ENCODE results near the gene CD8A. TPM values are rescaled to one million over a fixed set of nuclear protein-coding genes. Genes with fewer than 3 reads are reported as not detected.
A peak's percentile ranks its signal among the peaks of the same experiment; 100 is the strongest.

The CD8A gene
- polyA plus RNA-seq, 1 donor from 2014 or later = 1.4 TPM

- Mint-ChIP-seq H3K4me1 (peaks cover 0 to 1% (median 0%) of the 10 kb centered on the region in 3 donors), H3K4me3 (peak overlapping the region in 1 of 4 donors; percentile 63)
Measured at GRCh38 chr2:86821842-86822241, 31.1 kb upstream of the CD8A start.

GRCh38 chr2:86821306-86821705, 30.6 kb upstream of the CD8A start:
- H3K27ac Mint-ChIP-seq = no peak overlapping the region

More at GRCh38 chr2:86821842-86822241, 31.1 kb upstream of the CD8A start:
- H3K9me3 Mint-ChIP-seq = peaks cover 3 to 6% (median 5%) of the 10 kb centered on the region in 3 donors
- peaks cover 7% of the 10 kb centered on the region for H3K27me3 Mint-ChIP-seq
- no peak overlapping the region for H3K27ac Mint-ChIP-seq
- H3K36me3 Mint-ChIP-seq = peaks cover 5% of the 10 kb centered on the region

DNA sequence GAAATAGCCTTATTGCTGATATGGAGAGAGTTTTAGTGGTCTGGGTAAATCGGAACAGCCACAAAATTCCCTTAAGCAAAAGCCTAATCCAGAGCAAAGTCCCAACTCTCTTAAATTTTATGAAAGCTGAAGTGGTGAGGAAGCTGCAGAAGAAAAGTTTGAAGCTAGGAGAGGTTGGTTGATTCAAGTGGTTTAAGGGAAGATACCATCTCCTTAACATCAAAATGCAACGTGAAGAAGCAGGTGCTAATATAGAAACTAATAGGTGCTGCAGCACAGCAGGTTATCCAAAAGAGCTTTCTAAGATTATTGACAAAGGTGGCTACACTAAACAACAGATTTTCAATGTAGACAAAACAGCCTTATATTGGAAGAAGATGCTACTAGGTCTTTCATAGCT, 28.2 kb upstream of the CD8A start:
- Mint-ChIP-seq H3K4me3 (no peak overlapping the region), H3K9me3 (peaks cover 3 to 6% (median 5%) of the 10 kb centered on the region in 3 donors), H3K36me3 (peaks cover 9% of the 10 kb centered on the region), H3K4me1 (no peaks in the 10 kb centered on the region), H3K27ac (no peak overlapping the region), H3K27me3 (peaks cover 3% of the 10 kb centered on the region)

More at GRCh38 chr2:86821306-86821705, 30.6 kb upstream of the CD8A start:
- H3K9me3 Mint-ChIP-seq = peaks cover 3 to 6% (median 5%) of the 10 kb centered on the region in 3 donors
- H3K4me1 Mint-ChIP-seq = no peaks in the 10 kb centered on the region
- H3K36me3 Mint-ChIP-seq = peaks cover 5% of the 10 kb centered on the region
- H3K4me3 Mint-ChIP-seq = no peak overlapping the region
- H3K27me3 Mint-ChIP-seq = peaks cover 8% of the 10 kb centered on the region

DNA sequence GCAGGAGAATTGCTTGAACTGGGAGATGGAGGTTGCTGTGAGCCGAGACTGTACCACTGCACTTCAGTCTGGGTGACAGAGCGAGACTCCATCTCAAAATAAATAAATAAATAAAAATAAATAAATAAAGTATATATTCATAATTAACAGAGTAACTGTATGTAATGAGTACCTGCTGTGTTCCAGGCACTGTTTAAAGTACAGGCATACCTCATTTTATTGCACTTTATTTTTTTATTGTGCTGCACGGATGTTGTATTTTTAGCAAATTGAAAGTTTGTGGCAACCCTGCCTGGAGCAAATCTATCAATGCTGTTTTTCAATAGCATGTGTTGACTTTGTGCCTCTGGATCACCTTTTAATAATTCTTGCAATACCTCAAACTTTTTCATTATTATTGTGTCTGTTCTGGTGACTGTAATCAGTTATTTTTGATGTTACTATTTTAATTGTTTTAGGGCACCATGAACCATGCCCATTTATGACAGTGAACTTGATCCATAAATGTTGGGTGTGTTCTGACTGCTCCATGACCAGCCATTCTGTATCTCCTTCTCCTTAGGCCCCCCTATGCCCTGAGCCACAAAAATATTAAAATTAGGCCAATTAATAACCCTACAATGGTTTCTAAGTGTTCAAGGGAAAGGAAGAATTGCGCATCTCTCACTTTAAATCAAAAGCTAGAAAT, 27.5 kb upstream of the CD8A start:
- Mint-ChIP-seq H3K9me3 (peaks cover 3 to 5% (median 4%) of the 10 kb centered on the region in 3 donors), H3K36me3 (peaks cover 9% of the 10 kb centered on the region), H3K27ac (no peak overlapping the region), H3K4me3 (no peak overlapping the region), H3K4me1 (no peaks in the 10 kb centered on the region), H3K27me3 (peaks cover 3% of the 10 kb centered on the region)

- Mint-ChIP-seq H3K9me3 (no peaks in the 10 kb centered on the region), H3K4me1 (no peaks in the 10 kb centered on the region), H3K36me3 (peaks cover 4% of the 10 kb centered on the region), H3K27ac (no peak overlapping the region), H3K27me3 (peaks cover 2% of the 10 kb centered on the region), H3K4me3 (no peak overlapping the region)
Measured at GRCh38 chr2:86815611-86816010, 24.9 kb upstream of the CD8A start.

DNA sequence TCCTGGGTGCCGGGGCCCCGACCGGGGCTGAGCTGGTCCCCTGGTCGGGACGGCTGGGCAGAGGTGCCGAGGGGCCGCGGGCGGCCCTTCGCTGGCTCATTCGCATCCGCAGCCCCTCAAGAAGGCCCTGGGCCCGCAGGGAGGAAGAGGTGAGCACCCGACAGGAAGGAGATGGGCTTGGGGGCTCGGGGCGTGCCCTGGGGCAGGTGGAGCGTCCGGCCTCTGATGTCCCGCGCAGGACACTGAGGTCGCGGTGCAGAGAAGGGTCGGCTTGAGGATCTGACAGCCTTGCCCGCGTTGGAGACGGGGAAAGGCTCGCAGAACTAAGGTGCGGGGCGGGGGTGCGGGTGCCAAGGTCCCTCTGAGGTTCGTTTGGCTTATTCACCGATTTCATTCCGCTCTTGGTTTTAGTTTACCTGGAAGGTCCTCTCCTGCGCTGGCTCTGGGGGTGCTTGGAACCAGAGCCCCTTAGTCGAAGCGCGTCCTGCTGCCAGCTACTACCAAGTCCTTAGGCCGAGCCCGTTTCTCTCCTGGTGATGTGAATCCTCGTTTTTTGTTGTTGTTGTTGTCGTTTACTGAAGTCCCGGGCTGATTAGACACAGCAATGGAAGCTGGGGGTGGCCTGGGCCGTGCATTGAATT, 18.9 kb upstream of the CD8A start:
- H3K36me3 Mint-ChIP-seq = no peaks in the 10 kb centered on the region
- H3K27ac Mint-ChIP-seq = no peak overlapping the region
- H3K27me3 Mint-ChIP-seq = peaks cover 22% of the 10 kb centered on the region

GRCh38 chr2:86808315-86809161, 17.8 kb upstream of the CD8A start:
- peaks cover 0 to 2% (median 0%) of the 10 kb centered on the region in 3 donors for H3K9me3 Mint-ChIP-seq
- H3K4me1 Mint-ChIP-seq = peaks cover 8 to 20% (median 14%) of the 10 kb centered on the region in 3 donors
- H3K27ac Mint-ChIP-seq = peak overlapping the region in 1 of 3 donors; percentile 87
- H3K4me3 Mint-ChIP-seq = peak overlapping the region; percentile 67 to 97 (median 93)
- H3K27me3 Mint-ChIP-seq = peaks cover 22% of the 10 kb centered on the region
- no peaks in the 10 kb centered on the region for H3K36me3 Mint-ChIP-seq

More for the DNA sequence above, 18.9 kb upstream of the CD8A start:
- Mint-ChIP-seq H3K9me3 (no peaks in the 10 kb centered on the region), H3K4me3 (peak overlapping the region in 3 of 4 donors; percentile 13 to 67 (median 32)), H3K4me1 (peaks cover 8 to 20% (median 14%) of the 10 kb centered on the region in 3 donors)

DNA sequence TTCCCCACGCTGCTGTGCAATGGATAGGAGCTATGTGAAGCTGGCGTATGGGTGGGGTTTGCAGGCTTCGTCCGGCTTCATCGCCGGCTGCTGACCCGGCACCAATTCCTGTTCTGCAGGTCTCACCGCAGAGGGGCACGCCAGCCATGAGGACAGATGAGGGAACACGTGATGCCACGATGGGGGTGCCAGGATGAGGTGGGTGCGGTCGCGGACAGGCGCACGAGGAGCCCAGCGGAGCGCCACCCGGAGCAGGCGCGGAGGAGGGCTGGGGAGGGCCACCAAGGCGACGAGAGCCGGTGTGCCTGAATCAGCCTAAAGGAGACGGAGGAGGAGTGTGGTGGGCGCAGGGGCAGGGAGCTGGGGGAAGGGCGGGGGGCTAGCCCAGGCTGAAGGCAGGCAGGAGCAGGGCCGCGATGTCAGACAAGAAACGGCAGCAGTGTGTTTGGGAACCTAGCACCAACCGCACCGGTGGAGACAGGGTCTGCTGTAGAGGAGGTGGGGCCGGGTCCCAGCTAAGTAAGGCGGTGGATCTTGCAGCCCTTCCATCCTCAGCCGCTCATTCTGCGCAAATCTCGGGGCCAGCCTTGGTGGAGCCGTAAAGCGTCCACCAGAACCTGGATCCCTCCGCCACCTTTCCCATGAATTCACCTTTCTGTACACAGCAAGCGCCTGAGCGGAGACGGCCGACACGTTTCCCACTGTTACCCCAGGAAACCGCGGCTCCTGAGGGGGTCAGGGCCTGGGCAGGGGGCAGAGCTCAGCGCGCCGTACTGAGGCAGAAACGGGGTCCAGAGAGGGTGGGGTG, 17.0 kb upstream of the CD8A start:
- no peaks in the 10 kb centered on the region for H3K36me3 Mint-ChIP-seq
- peak overlapping the region in 1 of 3 donors; percentile 87 for H3K27ac Mint-ChIP-seq
- H3K27me3 Mint-ChIP-seq = peaks cover 22% of the 10 kb centered on the region
- peak overlapping the region; percentile 67 to 97 (median 93) for H3K4me3 Mint-ChIP-seq
- H3K4me1 Mint-ChIP-seq = peaks cover 8 to 20% (median 14%) of the 10 kb centered on the region in 3 donors
- peaks cover 0 to 2% (median 0%) of the 10 kb centered on the region in 3 donors for H3K9me3 Mint-ChIP-seq

GRCh38 chr2:86807133-86807467, 16.4 kb upstream of the CD8A start:
- Mint-ChIP-seq H3K27me3 (peaks cover 20% of the 10 kb centered on the region), H3K4me1 (peaks cover 8 to 20% (median 14%) of the 10 kb centered on the region in 3 donors)

DNA sequence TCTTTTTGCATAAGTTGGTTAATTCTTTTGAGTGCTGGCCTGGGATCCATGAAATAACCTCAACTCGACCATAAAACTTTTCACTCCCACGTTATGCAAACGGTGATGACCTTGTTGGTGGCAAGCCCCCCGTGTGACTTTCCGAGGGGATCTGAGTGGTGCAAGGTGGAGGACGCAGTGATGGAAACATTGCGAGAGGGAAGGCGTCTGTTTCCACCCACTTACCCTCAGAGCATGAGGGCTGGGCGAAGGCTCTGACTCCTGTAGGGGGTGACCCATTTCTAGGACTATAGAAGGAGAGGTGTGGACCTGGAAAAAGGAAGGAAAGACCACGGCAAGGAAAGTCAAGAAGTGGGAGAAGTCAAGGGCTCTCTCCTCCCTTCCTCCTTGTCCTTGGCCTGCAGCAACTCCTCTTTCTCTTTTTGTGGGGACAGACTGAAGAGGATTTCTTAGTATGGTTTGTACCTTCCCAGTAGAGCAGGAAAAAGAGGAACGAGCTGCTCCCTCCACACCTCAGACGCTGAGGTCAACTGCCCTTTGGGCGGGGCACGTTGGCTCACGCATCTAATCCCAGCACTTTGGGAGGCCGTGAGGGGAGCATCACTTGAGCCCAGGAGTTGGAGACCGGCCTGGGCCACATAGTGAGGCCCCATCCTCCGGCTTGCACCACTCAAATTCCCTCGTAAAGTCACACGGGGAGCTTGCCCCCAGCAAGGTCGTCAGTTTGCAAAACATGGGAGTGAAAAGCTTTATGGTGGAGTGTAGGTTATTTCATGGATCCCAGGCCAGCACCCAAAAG, 15.5 kb upstream of the CD8A start:
- H3K27me3 Mint-ChIP-seq = peaks cover 20% of the 10 kb centered on the region
- no peaks in the 10 kb centered on the region for H3K36me3 Mint-ChIP-seq
- peak overlapping the region in 1 of 4 donors; percentile 19 for H3K4me3 Mint-ChIP-seq
- peaks cover 8 to 20% (median 14%) of the 10 kb centered on the region in 3 donors for H3K4me1 Mint-ChIP-seq
- peaks cover 0 to 2% (median 0%) of the 10 kb centered on the region in 3 donors for H3K9me3 Mint-ChIP-seq
- peak overlapping the region in 1 of 3 donors; percentile 37 for H3K27ac Mint-ChIP-seq

More at GRCh38 chr2:86807133-86807467, 16.4 kb upstream of the CD8A start:
- Mint-ChIP-seq H3K27ac (peak overlapping the region in 1 of 3 donors; percentile 43), H3K9me3 (peaks cover 0 to 2% (median 0%) of the 10 kb centered on the region in 3 donors), H3K4me3 (peak overlapping the region; percentile 67 to 97 (median 93)), H3K36me3 (no peaks in the 10 kb centered on the region)

- Mint-ChIP-seq H3K9me3 (peaks cover 9 to 22% (median 14%) of the 10 kb centered on the region in 3 donors), H3K36me3 (peaks cover 3% of the 10 kb centered on the region), H3K4me3 (no peak overlapping the region), H3K27me3 (no peaks in the 10 kb centered on the region), H3K27ac (no peak overlapping the region), H3K4me1 (no peaks in the 10 kb centered on the region)
Measured at GRCh38 chr2:86800856-86801567, 10.3 kb upstream of the CD8A start.

DNA sequence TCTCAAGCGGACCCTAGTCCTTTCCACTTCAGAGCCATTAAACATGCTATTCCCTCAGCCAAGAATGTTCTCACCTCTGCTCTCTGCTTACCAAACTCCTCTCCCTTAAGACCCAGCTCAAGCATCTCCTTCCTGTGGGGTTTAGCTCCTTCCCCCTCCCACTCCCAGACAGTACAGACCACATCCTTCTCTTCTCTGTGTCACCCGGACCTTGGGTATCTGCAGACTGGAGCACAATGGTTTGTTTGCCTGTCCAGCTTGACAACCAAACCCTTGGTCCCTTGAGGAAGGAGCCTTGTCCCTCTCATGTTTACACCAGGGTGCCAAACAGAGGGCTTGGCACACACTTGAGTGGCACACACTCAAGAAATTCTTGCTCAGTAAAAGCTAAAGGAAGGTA, 4.1 kb upstream of the CD8A start:
- no peak overlapping the region for H3K4me3 Mint-ChIP-seq
- H3K36me3 Mint-ChIP-seq = peaks cover 6% of the 10 kb centered on the region
- peaks cover 7 to 16% (median 9%) of the 10 kb centered on the region in 3 donors for H3K4me1 Mint-ChIP-seq
- H3K27ac Mint-ChIP-seq = no peak overlapping the region
- peaks cover 47% of the 10 kb centered on the region for H3K27me3 Mint-ChIP-seq
- peaks cover 15 to 26% (median 25%) of the 10 kb centered on the region in 3 donors for H3K9me3 Mint-ChIP-seq

DNA sequence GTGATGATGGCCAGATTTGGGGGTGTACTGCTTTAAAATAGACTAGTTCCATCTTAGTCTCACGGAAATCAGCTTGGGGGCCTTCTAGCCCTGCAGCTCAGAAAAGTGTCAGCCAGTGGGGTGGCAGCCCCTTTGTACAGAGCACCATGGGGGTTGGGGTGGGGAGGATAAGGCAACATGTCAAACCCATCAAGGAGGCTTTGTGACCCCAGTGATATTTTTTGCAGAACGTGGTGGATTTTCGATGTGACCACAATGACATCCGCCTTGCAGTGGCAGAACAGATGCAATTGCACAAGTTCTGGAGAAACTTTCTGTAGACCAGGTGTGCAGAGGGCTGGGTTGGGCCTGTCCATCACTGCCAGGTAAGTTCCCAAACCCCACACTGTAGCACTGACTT, 3.0 kb upstream of the CD8A start:
- H3K4me1 Mint-ChIP-seq = peaks cover 7 to 16% (median 9%) of the 10 kb centered on the region in 3 donors
- peaks cover 6% of the 10 kb centered on the region for H3K36me3 Mint-ChIP-seq
- peaks cover 52% of the 10 kb centered on the region for H3K27me3 Mint-ChIP-seq
- no peak overlapping the region for H3K4me3 Mint-ChIP-seq
- H3K9me3 Mint-ChIP-seq = peaks cover 15 to 26% (median 25%) of the 10 kb centered on the region in 3 donors
- H3K27ac Mint-ChIP-seq = peak overlapping the region in 1 of 3 donors; percentile 6

Data from IgD-negative memory B cell (primary cell).